GM19099 (cell line): Measurements from ENCODE around the gene KCNJ16.

ENCODE experiments used
- POLR2A ChIP-seq: IDR thresholded peaks from 3 replicates; pipeline ENCODE4 v1.6.1; 2011; ENCODE audit warnings: low read depth; ENCODE audit not compliant: insufficient read length; ENCODE audit errors: extremely low read depth

Gene KCNJ16

DNA sequence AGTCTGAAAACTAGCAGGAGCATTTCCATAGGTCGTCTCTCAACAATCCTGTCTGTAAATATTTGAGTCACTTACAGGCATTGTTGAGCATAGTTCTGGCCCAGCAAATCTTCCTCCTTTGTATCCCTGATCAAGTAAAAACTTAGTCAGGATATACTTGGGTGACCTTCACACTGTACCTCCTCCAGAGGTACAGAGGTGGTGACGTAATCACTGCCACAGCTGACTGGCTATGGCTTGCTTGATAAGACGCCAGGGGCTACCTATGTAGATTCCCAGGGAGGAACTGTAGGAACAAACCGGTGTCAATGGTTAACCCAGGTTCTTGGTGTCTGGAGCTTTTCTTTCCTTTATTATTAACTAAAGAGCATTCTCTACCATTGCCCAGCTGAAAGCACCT is at the start of gene KCNJ16:
Gene KCNJ16 (plus strand): TSS at position 270 of the 400 bp plus-strand sequence. CDS start 56,863 bp downstream, outside the sequence.
- no peak for TF ChIP-seq POLR2A

DNA sequence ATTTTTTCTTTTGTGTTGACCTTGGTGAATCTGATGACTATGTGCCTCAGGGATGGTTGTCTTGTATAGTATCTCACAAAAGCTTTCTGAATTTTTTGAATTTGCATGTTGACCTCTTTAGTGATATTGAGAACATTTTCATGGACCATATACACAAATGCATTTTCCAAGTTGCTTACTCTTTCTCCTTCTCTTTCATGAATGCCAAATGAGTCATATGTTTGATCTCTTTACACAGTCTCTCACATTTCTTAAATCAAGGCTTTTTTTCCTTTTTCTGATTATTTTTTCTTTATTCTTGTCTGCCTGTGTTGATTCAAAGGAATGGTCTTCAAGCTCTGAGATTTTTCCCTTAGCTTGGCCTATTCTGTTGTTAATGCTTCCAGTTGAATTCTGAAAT is 46.6 kb upstream of the KCNJ16 start:
- TF ChIP-seq POLR2A, result no peak

DNA sequence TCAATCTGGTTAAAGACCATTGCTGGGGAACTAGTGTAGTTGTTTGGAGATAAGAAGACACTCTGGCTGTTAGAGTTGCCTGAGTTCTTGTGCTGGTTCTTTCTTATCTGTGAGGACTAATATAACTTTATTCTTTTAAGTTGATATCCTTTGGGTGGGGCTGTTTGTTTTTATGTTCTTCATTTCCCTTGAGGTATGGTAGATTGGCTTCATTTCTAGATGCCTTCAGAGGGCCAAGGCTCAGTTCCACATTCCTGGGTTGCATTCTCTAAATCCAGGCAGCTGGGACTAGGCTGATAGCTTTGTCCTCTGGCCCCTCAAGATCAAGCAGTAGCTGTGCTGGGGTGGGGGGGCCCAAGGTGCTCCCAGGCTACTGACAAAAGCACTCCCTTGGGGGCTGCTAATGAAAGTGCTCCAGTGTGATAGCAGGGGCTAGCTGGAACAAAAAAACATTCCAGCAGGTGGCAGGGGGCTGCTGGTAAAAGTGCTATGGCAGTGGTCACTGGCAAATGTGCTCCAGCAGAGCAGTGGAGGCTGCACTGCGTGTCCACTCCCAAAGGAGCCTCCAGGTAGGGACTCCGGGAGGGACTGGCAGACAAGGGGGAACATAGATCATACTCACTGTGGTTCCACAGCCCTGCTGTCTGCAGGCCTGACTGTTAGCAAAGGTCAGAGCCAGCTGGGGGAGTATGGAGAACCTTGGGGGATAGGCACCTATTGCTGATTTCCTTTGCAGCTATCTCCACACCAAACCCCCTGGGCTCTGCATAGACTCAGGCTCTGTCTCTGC is 45.9 kb upstream of the KCNJ16 start:
- TF ChIP-seq POLR2A, result no peak

DNA sequence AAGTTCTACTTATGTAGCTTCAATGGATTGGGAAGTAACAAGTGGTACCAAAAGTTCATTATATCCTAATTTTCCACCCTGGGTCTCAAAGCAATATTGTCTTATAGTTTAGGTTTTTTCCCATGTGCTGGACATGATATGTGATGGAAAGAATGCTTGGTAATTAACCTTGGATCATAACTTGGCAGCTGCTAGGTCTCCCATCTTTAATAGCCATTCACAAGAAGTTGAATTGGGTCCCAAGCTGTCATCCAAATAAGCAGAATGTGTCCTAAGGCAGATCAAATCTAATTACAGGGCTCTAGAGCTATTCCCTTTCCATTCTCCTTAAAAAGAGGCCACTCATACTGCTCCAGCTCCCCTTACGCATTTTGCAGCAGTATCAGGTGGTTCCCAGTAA is 44.7 kb upstream of the KCNJ16 start:
- TF ChIP-seq POLR2A, result no peak

DNA sequence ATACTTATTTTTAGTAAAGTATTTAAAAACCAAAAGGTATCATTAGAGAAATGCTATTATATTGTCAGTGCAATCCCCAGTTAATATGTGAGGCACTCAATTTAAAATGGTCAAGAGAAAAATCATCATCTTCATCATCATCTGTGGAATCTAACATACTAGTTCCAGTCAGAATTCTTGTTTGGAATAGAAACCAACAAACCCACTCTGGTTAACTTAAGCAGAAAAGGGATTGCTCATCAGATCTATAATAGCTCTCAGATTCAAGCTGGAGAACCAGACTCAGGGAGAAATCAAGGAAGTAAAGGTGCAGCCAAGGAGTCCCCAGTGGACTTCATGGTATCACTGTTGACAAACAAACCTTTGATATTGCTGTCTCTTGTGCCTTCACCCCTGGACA is 43.7 kb upstream of the KCNJ16 start:
- no peak for TF ChIP-seq POLR2A

DNA sequence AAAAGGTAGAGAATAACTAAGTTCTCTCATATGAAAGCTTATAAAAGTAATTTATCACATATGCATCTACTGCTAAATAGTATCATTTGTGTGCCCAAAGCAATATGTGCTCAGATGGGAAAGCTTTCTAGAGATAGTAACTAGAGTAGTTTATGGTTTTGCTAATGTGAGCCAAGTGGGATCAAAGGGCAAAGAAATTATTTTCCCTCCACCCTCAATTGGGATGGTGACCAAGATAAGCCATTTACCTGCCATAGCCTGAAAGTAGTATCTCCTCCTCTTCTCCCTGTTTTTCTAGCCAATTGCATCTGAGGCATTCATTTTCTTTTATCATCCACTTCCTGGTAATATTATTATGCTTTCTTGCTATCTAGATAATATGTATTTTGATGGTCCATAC is 41.9 kb upstream of the KCNJ16 start:
- no peak for TF ChIP-seq POLR2A

DNA sequence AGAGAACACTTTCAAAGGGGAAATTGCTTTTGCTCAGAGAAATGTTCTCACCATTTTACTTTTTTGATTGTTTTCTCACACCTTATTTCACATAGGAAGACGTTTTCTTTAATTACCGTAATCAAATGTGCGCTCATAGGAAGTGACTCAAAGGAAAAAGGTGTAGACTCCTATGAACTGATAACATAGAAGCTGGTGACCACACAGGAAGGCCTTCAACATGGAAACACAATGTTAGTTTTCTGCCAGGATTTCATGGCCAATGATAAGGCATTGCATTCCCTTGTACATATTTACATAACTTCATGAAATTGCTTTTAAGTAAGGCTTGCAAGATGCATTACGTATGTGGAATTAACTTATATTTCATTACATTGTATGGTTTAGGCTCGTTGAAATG is 40.9 kb upstream of the KCNJ16 start:
- no peak for TF ChIP-seq POLR2A

DNA sequence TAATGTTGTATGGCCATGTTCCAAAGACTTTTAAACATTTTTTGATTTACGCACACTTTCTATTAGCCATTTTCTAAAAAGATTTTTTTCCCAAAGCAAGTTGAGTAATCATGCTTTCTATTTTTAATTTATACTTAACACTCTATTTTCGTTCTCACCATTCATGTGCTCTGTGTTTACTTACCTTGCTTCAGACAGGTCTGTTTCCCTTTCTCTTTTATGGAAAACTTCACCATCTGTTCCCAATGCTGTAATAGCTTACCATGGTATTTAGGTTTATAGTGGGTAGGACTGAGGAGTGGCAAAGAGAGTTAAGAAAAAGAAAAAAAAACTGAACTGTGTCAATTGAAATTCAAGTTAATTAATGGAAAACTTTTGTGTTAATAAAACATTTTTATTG is 37.5 kb upstream of the KCNJ16 start:
- no peak for TF ChIP-seq POLR2A

DNA sequence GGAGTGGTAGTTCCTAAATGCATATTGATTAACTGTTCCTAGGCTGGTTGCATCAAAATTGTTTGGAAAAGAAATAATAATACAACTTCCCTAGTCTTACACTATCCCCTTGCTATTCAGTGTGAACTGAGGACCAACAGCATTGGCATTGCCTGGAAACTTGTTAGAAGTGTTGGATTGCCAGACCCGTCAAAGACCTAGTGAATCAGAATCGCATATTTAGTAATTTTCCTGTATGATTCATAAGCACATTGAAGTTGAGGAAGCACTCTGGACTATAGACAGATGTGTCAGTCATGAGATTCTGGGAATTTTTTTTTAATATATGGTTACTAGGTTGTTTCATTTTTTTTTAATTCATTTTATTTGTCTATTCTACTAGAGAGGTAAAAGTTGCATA is 34.7 kb upstream of the KCNJ16 start:
- TF ChIP-seq POLR2A, result no peak

DNA sequence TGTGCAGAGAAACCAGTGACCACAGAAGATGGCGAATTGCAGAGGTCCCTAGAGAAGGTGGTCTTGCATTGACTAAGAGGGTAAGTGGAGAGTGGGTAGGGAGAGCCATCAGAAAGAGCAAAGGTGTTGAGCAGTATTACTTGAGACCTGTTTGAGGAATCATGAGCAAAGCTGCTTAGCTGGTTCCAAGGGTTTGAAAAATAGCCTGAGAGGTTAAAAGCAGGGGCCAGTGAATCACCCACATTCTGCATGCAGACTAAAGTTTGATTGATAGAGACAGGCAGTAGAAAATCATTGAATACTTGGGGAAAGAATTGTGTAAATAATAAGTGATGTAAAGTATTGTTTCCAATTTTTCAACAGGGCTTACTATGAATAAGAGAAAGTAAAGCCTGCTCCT is 34.0 kb upstream of the KCNJ16 start:
- no peak for TF ChIP-seq POLR2A

DNA sequence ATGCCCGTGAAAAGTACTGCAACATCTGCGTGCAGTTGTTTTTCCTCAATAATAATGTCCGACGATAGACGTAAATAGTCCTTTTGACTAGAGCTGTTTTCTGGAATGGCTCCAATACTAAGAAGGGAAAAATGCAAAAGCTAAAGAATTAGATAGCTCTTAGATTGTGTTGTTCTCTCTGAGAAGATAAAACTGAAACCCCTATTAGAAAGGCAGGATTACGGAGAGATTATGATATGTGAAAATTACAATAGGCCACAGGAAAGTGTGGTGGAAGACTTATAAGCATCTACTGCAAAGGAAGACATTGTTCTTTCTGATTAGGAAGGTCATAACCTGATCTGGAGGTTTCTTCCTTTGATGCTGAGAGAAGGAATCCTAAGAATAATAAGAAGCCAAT is 33.5 kb upstream of the KCNJ16 start:
- TF ChIP-seq POLR2A, result no peak

DNA sequence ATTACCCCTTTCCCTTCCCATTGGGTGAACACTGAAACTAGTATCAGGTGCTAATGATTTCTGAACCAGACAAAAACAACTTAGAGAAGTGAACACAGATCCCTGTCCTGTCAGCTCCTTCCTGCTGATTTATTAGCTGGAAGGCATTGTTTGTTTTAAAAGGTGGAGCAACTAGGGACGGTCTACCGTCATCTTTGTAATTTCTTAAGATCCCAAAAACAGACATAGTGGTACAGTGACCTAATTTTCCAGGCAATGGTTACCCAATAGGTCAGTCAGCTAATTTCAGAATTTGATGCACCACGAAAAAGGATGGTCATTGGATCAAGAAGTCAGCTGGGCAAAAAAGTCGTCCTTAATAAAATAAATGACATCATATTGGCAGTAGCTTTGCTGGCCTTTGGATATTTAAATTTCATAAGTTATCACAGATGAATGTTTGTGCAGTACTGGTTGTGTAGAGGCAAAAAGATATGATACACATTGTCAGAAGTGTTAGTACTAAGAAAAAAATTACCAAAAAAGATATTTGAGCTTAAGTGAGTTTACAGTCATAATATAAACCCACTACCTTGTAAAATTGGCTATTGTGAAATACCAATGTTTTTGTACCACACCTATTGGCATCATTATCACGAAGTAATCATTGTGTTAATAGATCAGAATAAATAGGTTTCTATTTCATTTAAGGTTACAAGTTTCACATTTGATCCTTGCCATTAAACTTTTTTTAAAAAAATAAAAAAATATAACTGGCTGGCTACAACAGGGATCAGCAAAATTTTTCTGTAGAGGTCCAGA is 27.2 kb upstream of the KCNJ16 start:
- TF ChIP-seq POLR2A, result no peak

DNA sequence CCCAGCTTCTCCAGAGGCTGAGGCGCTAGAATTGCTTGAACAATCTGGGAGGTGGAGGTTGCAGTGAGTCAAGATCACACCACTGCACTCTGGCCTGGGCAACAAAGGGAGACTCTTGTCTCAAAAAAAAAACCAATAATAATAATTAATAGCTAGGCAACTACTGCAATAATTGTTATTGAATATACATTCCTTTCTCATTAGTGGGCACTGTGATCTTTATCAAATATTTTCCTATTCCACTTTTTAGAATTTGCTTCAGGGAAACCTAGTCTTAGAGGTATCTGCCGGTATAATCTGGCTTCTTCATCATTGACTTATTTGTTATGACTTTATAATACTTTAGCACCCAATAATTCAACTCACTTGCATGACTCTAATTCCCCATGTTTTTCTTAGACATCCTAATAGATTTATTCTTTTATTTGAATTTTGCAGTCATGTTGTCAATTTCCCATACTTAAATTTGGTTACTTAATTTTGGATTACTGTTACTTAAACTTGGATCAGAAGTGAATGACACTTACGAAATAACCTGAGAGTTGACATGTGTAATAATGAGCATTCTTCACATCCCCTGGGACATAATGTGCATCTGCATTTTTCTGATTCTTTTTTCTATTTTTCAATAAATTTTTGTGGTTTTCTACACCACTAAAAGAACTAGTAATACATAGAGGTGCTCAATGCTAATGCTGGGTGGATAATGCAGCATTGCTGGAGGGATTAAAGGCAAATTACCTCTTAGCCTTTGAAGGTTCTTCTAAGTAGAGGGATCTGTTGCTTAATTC is 25.0 kb upstream of the KCNJ16 start:
- TF ChIP-seq POLR2A, result no peak

DNA sequence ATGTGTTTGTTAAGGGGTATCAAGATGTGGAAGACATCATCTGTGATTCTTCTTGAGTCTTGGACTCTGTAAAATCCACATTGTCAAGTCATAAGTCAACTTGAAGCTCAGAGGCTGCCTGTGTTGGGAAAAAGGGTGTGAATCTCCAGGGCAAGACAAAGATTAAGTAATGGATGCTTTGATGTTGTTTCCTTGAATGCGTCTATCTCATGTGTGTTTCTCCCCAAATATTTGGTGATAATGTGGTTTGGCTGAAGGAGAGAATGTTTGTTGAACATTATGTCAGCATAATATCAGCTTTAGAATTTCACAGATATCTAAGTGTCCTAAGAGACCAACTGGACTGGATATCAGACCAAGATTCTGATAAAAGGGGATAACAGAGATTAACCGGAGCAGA is 24.1 kb upstream of the KCNJ16 start:
- no peak for TF ChIP-seq POLR2A
